ENCODE results near the gene FBXL7. TPM values are rescaled to one million over a fixed set of nuclear protein-coding genes. Genes with fewer than 3 reads are reported as not detected.

The FBXL7 gene
- total and polyA plus RNA-seq, 4 donors, result 0.24 to 1.4 (median 1.2) TPM

DNA sequence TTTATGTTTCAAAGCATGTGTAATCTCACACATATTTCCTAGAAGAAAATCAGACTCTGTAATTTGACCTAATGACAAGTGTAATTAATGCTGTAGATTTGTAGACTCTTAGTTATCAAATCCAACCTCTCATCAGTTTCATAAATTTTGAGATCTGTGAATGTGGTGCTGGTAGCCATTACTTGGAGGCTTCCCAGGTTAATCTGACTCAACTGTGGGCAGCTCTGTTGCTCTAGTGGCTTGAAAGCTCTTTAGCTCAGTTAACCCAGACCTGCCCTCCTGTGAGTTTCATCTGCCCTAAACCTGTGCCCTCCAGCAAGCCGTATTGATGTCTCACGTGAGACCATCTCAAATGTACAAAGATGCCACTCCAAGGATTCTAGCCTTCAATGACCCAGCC, 323.4 kb downstream of the FBXL7 start:
- Histone ChIP-seq H3K4me1 (ENCODE audit: control insufficient read depth in 4 of 4, insufficient read depth in 4 of 4, low read length in 3 of 4) (no peaks in the 10 kb centered on the region), H3K27me3 (ENCODE audit: control insufficient read depth in 4 of 4, insufficient read depth in 4 of 4, low read length in 3 of 4) (no peaks in the 10 kb centered on the region), H3K36me3 (ENCODE audit: control insufficient read depth in 4 of 4, insufficient read depth in 3 of 4, low read depth in 1 of 4, low read length in 3 of 4) (no peaks in the 10 kb centered on the region), H3K27ac (ENCODE audit: low read depth in 1 of 2, low read length in 2 of 2) (no peak overlapping the region), H3K9me3 (ENCODE audit: control insufficient read depth in 4 of 4, low read length in 3 of 4) (no peaks in the 10 kb centered on the region), H3K9ac (ENCODE audit: low read depth in 1 of 2, low read length in 2 of 2) (no peak overlapping the region), H3K4me3 (ENCODE audit: low read depth in 1 of 3, low read length in 3 of 3) (no peak overlapping the region)
- 99% methylated on average over 2 of the region's 2 CpGs for WGBS
- no peak for DNase-seq (ENCODE audit: low spot score)
- no peak for TF ChIP-seq SP1 (IDR thresholded peaks at IDR 0.05)
- no peak for TF ChIP-seq FOXA2 (IDR thresholded peaks at IDR 0.05)
- TF ChIP-seq GABPA (IDR thresholded peaks at IDR 0.05 in 1 of 2, conservative IDR thresholded peaks at IDR 0.05 in 1 of 2), result no peak
- TF ChIP-seq, protein P1, sequence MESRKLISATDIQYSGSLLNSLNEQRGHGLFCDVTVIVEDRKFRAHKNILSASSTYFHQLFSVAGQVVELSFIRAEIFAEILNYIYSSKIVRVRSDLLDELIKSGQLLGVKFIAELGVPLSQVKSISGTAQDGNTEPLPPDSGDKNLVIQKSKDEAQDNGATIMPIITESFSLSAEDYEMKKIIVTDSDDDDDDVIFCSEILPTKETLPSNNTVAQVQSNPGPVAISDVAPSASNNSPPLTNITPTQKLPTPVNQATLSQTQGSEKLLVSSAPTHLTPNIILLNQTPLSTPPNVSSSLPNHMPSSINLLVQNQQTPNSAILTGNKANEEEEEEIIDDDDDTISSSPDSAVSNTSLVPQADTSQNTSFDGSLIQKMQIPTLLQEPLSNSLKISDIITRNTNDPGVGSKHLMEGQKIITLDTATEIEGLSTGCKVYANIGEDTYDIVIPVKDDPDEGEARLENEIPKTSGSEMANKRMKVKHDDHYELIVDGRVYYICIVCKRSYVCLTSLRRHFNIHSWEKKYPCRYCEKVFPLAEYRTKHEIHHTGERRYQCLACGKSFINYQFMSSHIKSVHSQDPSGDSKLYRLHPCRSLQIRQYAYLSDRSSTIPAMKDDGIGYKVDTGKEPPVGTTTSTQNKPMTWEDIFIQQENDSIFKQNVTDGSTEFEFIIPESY (IDR thresholded peaks at IDR 0.05), result no peak
- no peak for TF ChIP-seq MAX (IDR thresholded peaks at IDR 0.05)
- TF ChIP-seq EGR1 (IDR thresholded peaks at IDR 0.05; ENCODE audit: low read depth in 2 of 2), result no peak
- TF ChIP-seq YY1 (IDR thresholded peaks at IDR 0.05), result no peak
- TF ChIP-seq FOXA1 (IDR thresholded peaks at IDR 0.05), result no peak
- TF ChIP-seq REST (IDR thresholded peaks at IDR 0.05), result no peak
- TF ChIP-seq, protein P2, sequence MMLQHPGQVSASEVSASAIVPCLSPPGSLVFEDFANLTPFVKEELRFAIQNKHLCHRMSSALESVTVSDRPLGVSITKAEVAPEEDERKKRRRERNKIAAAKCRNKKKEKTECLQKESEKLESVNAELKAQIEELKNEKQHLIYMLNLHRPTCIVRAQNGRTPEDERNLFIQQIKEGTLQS (IDR thresholded peaks at IDR 0.05), result no peak

DNA sequence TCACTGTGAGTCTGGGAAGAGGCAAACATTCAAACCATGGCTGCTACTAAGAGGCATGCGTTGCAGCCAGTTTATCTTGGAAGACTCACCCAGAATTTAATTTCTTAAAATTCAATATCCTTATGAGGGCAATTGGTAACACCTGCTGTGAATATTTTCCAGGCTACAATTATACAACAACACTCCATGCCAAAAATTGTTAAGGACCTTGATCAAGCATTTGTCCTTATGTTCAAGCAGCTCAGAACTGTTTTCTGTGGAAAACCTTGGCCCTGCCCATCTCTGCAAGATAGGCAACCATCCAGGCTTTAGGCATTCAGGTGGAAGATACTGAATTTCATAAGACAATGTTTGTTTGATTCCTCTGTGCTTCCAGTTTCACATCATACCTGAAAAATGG, 327.8 kb downstream of the FBXL7 start:
- TF ChIP-seq TAF1 (conservative IDR thresholded peaks at IDR 0.05) (no peak), RAD21 (IDR thresholded peaks at IDR 0.05) (no peak), REST (IDR thresholded peaks at IDR 0.05) (no peak), FOXA2 (IDR thresholded peaks at IDR 0.05) (no peak), HNF4A (conservative IDR thresholded peaks at IDR 0.05) (no peak), GABPA (IDR thresholded peaks at IDR 0.05 in 1 of 2, conservative IDR thresholded peaks at IDR 0.05 in 1 of 2) (no peak), SP1 (IDR thresholded peaks at IDR 0.05) (no peak), NR2F2 (IDR thresholded peaks at IDR 0.05) (no peak), JUND (IDR thresholded peaks at IDR 0.05) (no peak)
- TF ChIP-seq, protein P1 (IDR thresholded peaks at IDR 0.05), result no peak
- TF ChIP-seq, protein P3, sequence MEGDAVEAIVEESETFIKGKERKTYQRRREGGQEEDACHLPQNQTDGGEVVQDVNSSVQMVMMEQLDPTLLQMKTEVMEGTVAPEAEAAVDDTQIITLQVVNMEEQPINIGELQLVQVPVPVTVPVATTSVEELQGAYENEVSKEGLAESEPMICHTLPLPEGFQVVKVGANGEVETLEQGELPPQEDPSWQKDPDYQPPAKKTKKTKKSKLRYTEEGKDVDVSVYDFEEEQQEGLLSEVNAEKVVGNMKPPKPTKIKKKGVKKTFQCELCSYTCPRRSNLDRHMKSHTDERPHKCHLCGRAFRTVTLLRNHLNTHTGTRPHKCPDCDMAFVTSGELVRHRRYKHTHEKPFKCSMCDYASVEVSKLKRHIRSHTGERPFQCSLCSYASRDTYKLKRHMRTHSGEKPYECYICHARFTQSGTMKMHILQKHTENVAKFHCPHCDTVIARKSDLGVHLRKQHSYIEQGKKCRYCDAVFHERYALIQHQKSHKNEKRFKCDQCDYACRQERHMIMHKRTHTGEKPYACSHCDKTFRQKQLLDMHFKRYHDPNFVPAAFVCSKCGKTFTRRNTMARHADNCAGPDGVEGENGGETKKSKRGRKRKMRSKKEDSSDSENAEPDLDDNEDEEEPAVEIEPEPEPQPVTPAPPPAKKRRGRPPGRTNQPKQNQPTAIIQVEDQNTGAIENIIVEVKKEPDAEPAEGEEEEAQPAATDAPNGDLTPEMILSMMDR (IDR thresholded peaks at IDR 0.05; ENCODE audit: low read depth, low read length, missing input control), result no peak
- TF ChIP-seq, protein P2 (IDR thresholded peaks at IDR 0.05), result no peak
- DNase-seq (ENCODE audit: low spot score), result no peak
- no peaks in the 10 kb centered on the region for H3K4me1 ChIP-seq (ENCODE audit: control insufficient read depth in 4 of 4, insufficient read depth in 4 of 4, low read length in 3 of 4)
- H3K36me3 ChIP-seq (ENCODE audit: control insufficient read depth in 4 of 4, insufficient read depth in 3 of 4, low read depth in 1 of 4, low read length in 3 of 4), result no peaks in the 10 kb centered on the region
- no peak overlapping the region for H3K4me3 ChIP-seq (ENCODE audit: low read depth in 1 of 3, low read length in 3 of 3)
- no peak overlapping the region for H3K27ac ChIP-seq (ENCODE audit: low read depth in 1 of 2, low read length in 2 of 2)
- 86% methylated on average over 1 of the region's 1 CpG for WGBS
- no peak overlapping the region for H3K9ac ChIP-seq (ENCODE audit: low read depth in 1 of 2, low read length in 2 of 2)
- no peaks in the 10 kb centered on the region for H3K9me3 ChIP-seq (ENCODE audit: control insufficient read depth in 4 of 4, low read length in 3 of 4)
- H3K27me3 ChIP-seq (ENCODE audit: control insufficient read depth in 4 of 4, insufficient read depth in 4 of 4, low read length in 3 of 4), result no peaks in the 10 kb centered on the region

All from liver (tissue), 9 donors.